ENCODE results near the gene CXCR4.

Gene CXCR4

DNA sequence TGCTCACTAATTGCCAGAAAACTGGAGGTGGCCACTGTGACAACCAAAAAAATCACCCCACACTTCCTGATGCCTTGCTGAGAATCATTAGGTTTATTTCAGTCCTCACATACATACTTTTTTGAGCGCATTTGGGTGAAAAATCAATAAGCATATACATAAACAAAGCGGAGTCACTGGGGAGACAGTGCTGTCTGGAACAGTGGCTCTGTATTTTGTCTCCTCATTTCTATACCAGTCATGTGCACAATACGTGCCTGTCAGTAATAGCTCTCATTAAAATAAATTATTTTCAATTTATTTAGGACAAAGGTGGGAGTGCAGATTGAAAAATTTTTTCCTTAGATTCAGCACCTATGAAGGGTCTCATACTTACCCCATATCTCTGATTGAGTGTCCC lies 48.2 kb downstream of the CXCR4 start:
- no peak for DNase-seq

DNA sequence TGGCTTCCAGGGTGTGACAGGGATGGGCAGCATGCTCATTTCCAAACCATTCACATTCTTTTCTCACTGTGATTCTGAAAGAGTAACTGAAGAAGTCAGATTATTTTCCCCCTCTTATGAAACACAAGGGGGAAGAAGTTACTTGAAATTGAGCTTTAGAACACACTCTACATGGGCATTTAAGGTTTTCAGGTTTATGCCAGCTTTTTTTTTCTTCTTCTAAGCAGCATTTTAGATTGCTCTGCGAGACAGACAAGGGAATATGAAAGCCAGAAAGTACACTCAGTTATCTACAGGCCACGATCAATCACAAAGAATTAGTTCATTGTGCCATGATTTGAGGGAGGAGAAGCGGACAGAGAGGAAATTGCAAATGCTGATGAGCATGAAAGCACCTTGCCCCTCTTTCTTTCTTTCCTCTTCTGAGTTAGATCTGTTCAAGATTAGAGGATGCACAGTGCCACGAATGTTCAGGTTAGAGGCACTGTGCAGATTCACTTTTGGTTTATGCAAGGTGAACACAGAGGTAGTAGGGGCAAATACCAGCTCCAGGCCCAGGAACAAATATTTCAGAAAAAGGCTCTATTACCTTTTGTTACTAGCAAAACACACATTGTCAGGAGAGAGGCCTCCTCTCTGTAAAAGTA lies 49.2 kb downstream of the CXCR4 start:
- no peak for DNase-seq

DNA sequence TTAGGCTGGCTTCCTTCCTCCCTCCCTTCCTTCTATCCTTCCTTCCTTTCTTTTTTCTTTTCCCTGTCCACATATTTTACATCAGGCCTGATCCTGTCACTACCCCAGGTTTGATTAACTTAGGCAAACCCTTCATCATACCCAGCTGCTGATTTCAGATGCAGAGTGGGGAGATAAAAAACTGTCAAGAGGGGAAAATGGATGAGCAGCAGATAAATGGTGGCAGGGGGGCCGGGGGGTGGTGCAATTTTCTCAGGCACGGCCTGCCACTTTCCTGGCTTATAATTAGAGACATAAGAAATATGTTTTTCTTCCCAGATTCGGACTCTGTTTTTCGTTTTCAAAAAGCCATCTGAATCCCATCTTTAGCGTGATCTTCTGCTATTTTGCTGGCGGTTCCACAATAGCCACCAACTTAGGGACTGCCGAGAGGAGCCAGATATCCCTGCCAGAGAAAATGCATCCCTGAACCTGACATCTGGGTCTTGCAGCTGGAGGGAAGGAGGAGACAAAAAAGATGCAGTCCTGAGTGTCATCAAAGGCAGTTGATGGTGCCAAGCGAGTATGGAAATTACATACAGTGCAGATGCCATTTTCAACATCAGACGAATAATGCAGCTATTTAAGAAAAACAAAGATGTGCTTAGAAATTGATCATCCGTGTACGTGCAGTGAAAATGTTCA lies 49.9 kb downstream of the CXCR4 start:
- DNase-seq, result no peak

DNA sequence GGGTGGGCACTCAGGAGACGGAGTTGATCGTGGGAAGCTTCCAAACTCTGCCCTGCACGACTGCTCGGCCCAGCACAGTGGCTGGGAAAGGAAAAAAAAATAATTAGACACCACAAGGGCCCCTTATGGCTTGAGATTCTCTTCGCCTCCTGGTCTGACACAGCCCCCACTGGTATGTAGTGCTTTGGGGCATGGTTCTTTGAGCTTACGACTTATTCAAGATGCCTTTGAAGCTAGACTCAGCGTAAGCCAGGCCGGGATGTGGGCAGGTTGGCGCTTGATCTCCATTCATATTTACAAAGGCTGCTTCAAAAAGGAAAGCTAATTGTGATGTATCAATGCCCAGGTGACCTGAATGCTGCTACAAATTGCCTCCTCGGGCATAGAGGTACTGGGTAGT lies 50.5 kb downstream of the CXCR4 start:
- no peak for DNase-seq

DNA sequence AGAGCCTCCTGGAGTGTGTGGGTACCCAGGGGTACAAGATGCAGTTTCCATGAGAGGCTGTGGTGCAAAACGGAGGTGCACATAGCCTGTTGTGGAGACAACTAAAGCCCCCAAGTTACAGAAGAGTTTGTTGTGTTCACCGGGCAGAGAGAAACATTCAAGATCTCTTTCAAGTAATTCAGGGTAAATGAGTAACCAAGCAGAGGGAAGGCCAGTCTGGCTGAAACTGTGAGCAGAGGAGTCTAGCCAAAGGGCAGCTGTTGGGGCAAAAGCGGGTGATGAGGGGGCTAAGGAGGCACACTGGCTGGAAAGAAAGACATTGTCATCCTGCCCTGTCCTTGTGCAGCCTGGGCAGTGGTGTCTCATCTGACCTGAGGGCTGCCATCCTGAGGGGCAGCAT lies 52.0 kb downstream of the CXCR4 start:
- DNase-seq, result no peak

DNA sequence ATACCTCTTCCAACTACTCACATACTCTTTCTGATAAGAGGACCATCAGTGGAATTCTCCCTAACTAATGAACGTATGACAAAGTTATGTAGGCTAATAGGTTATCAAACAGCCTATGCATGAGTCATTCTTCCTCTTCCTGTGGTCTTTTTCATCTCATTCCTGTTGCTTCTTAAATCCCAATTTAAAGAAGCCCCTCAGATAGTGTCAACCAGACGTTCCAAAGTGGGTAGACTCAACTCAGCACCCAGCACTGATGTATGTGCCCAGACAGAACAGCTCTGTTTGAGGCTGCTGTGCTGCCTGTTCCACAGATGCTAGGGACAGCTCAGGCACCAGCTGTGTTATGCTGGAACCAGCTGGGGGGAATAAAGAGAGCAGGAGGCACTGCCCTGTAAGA lies 52.6 kb downstream of the CXCR4 start:
- DNase-seq, result no peak
